DND-41 (cell line): ENCODE results near the gene NXPH1.

Experiments used
- CTCF ChIP-seq: IDR thresholded peaks from 2 replicates; pipeline ENCODE4 v1.5.1; 2012; ENCODE audit warnings: borderline replicate concordance, low read length, moderate library complexity, mild to moderate bottlenecking; ENCODE audit not compliant: poor library complexity, severe bottlenecking; ENCODE audit errors: extremely low read depth
- EZH2 ChIP-seq: IDR thresholded peaks from 3 replicates; pipeline ENCODE4 v1.6.1; 2012; ENCODE audit warnings: borderline replicate concordance, low read depth, mild to moderate bottlenecking, moderate library complexity, low read length, inconsistent platforms; ENCODE audit not compliant: severe bottlenecking

- no peak for TF ChIP-seq EZH2
- no peak for TF ChIP-seq CTCF
Measured at GRCh38 chr7:8628656-8629055, 195.2 kb downstream of the NXPH1 start.
